GM19099 (cell line): Measurements from ENCODE around the gene PARVB.

Experiments
- POLR2A ChIP-seq: IDR thresholded peaks from 3 replicates; pipeline ENCODE4 v1.6.1; 2011; ENCODE audit warnings: low read depth; ENCODE audit not compliant: insufficient read length; ENCODE audit errors: extremely low read depth

The PARVB gene

DNA sequence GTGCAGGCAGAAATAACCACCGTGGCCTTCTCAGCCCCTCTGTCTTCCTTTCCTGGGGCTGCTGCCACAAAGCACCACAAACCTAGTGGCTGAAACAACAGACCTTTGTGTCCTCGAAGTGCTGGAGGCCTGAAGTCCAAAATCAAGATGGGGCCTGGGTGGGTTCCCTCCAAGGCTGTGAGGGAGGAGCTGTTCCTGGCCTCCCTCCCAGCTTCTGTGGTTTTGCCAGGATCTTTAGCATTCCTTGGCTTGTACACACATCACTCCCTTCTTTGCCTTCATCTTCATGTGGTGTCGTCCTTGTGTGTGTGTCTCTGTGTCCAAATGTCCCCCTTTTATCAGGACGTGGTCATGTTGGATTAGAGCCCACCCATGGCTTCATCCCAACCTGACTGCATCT is 127.6 kb downstream of the PARVB start:
- TF ChIP-seq POLR2A = no peak

DNA sequence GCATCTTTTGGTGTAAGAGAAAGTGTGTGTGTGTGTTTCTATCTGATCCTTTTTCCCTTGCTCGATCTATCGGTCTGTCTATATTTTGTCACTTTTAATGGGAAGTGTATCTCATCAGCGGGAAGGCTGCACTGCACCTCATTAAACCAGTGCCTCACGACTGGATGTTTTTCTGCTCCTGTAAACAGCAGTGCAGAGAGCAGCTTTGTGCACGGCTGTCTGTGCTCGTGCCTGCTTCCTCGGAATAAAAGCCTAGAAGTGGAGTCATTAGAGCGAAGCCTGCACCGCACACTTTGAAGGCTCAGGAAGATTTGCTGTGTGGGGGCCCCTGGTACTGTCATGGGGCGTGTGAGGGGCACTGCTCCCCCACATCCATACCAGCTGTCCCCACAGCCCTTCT is 129.6 kb downstream of the PARVB start:
- no peak for TF ChIP-seq POLR2A

DNA sequence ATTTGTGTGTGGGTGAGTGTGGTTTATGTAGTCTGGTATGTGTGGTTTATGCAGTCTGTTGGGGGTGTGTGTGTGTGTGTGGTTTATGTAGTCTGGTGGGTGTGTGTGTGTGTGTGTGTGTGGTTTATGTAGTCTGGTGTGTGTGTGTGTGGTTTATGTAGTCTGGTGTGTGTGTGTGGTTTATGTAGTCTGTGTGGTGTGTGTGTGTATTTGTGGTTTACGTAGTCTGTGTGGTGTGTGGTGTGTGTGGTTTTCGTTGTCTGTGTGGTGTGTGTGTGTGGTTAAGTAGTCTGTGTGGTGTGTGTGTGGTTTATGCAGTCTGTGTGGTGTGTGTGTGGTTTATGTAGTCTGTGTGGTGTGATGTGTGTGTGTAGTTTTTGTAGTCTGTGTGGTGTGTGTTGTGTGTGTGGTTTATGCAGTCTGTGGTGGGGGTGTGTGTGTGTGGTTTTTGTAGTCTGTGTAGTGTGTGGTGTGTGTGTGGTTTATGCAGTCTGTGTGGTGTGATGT is 130.4 kb downstream of the PARVB start:
- no peak for TF ChIP-seq POLR2A

DNA sequence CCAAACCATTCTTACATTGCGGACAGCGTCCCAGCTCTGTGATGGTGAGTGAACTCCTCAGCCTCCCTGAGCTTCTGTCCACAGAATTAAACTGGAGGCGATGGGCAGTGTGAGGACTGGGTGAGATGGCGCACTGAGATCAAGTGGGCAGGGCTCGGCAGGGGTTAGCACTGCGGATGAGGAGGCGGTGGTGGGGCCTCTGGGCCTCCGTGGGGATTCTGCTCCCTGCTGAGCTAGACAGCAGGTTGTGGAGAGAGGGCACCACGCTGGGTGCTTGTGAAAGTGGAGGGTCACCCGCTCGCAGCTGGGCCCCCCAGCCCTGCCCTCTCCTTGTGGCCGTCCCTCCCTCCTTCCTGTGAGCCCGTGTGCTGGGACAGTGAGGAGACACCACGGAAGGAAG is 131.0 kb downstream of the PARVB start:
- TF ChIP-seq POLR2A = no peak

DNA sequence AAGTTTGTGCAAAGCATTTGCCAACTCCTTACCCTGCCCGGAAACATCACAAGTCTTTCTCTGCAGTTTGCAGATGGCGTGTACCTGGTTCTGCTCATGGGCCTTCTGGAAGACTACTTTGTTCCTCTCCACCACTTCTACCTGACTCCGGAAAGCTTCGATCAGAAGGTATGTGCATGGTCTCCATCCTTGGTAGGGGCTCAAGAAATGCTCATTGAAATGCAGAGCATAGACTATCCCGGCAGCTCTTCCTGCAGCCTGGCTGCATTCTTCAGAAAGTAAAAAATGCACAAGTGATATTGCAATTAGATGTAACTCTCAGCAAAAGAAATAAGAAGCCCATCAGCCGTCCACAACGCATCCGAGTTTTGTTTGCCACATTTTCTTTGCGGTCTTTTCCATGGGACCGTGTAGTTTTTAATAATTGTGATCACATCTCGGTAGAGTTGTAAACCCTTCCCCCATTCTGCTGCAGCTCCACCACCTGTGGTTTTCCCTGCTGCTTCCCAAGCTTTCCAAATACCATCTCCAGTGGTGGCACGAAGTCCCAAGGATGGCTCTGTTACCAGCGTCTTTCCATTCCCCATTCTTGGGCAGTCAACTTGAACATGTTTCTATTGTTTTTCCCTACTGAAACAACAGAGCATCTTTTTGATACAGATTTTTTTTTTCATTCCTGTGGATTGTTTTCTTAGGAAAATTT is 134.0 kb downstream of the PARVB start:
- TF ChIP-seq POLR2A = no peak

DNA sequence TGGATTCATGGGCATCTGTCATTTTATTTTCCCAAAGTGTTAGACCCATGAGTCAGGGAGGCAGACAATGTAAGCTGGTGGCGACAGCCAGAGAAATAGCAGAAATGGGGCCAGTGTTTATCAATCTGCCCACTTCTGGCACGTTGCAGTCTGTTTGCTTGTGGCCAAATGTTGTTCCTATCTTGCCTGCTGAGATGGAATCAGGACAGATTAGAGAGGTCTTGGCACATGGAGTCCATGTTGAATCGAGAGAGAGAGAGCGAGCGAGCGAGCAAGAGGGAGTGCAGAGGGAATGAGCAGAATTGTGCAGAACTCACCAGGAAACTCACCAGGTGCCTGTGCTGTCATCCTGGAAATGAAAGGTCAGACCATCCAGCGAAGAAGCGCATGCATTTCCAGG is 134.7 kb downstream of the PARVB start:
- no peak for TF ChIP-seq POLR2A

DNA sequence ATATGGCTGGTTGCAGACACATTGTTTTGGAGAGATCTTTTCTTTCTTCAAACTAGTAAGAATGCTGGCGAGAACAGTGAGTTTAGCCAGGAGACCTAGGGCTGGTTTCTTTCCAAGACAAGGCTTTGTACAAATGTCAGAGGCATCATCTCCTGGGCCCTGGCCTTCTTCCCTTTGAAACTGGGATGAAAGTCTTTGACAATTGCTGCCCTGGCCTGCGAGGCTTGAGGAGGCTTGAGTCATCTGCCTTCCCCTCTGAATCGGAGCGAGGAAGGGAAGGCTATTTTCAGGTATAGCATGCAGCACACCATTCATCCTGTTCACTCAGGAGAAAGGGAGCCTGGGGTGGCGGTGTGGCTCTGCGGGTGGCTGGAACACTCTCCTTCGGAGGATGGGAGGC is 135.1 kb downstream of the PARVB start:
- TF ChIP-seq POLR2A = no peak

DNA sequence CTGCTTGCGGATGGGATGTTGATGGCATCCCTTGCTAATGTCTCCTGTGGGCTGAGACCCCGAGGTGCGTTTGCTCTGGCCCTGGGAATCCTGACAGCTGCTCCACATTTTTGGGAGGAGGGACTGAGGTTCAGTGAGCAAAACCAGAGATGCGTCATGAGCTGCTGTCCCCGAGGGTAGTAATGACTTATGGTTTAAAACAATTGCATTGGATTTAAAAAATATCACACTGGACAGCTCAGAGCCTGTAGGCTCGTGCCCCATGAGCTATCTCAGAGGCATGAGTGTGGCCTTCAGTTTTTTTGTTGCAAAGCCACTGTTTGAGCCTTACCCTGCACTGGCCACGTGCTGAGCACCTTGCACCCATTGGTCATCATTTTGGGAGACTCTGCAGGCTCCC is 135.7 kb downstream of the PARVB start:
- no peak for TF ChIP-seq POLR2A

DNA sequence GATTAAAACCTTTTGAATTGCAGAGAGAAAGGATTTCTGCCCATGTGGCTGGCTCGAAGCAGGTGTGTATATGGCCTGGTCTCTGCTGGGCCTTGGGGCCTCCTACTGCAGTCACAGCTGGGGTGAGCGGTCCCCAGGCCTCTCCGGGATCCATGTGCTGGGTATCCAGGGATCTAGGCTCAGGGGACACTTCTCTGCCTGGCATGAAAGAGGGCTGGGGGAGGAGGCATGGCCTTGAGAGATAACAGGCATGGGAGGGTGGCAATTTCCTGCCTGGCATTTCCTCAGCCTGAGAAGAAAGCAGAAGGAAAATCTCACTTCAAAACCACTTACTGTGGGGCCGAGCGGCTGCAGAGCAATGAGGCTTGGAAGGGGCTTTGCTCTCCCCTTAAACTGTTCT is 136.3 kb downstream of the PARVB start:
- TF ChIP-seq POLR2A = no peak

DNA sequence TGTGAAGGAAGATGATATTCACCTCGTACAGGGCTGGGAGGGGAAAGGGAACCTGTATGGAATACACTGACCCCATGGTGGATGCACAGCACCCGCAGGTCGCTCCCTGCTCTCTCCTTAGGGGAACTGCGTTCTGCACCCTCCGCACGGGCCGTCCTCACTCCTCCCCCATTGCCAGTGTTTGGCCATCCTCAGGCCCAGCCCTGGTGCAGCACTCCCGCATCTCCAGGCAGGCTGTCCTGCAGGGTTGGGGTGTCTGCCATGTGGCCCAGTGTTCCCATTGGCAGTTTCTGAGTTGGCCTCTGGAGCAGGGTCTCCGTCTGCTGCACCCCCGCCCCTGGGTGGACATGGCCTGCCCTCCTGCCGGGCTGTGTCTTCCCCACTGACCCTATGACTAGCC is 137.6 kb downstream of the PARVB start:
- TF ChIP-seq POLR2A = no peak

DNA sequence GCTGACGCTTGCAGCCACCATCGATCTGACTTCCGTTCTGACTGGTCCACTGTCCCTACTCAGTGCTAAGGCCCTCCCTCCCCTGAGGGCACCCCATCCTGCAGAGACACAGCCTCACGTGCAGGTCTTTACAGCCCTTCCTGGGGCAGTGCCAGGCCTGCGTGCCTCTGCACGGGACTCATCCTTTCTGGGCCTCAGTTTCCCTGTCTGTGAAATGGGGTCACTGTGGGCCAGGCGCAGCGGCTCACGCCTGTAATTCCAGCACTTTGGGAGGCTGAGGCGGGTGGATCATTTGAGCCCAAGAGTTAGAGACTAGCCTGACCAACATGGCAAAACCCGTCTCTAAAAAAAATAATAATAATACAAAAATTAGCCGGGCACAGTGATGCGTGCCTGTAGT is 138.9 kb downstream of the PARVB start:
- TF ChIP-seq POLR2A = no peak

DNA sequence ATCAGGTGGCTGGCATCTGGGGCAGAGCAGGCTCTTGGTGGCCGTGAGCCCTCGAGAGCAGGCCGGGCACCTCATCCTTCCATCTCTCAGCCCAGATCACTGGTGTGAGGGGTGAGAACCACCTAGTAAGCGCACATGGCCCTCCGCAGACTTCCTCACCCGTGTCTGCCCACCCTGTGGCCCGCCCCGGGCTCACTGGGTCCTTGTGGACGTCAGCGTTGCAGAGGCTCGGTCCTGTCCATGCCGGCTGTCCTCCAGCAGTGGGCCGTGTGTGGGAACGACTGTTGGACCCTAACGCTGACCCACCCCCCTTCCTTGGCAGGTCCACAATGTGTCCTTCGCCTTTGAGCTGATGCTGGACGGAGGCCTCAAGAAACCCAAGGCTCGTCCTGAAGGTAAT is 139.4 kb downstream of the PARVB start:
- no peak for TF ChIP-seq POLR2A

DNA sequence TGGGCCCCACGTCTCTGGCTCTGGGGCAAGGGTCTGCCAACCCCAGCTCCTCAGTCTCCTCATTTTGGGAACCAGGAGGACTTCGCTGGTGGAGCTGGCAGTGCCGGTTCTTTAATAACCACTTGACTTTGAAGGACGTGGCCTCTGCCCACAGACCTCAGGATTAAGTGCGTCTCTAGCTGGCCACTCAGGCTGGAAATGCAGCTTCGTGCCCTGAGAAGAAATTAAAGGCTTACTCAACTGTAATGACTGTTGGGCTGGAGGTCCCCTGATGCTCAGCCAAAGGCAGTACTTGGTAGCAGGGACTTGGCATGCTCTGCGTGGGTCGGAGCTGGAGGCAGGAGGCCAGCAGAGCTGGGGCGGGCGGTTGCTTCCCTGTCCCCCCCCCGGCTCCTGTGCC is 139.9 kb downstream of the PARVB start:
- no peak for TF ChIP-seq POLR2A

DNA sequence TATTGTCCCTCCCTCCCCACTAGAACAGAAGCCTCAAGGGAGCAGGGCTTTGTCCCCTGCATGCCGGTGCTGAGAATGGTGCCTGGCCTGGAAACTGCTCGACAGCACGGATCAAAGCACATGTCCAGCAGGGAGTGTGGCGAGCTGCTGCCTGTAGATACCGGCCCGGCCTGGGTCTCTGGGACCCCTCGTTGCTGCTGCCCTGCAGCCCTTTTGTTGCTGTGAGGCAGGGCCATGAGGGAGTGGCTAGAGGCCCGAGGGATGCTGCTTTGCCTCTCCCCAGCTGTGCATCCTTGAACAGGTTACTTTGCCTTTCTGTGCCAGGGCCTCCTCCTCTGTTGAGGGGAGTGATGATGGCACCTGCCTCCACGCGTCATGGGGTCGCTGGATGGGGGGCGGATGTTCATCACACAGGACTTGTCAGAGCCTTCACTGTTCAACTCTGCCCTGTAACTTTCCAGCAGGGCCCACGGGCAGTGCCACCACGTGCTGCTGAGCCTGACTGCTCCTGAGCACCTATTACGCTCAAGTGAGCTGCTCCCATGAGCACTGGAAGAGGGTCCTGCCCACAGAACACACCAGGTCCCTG is 141.3 kb downstream of the PARVB start:
- TF ChIP-seq POLR2A = no peak

DNA sequence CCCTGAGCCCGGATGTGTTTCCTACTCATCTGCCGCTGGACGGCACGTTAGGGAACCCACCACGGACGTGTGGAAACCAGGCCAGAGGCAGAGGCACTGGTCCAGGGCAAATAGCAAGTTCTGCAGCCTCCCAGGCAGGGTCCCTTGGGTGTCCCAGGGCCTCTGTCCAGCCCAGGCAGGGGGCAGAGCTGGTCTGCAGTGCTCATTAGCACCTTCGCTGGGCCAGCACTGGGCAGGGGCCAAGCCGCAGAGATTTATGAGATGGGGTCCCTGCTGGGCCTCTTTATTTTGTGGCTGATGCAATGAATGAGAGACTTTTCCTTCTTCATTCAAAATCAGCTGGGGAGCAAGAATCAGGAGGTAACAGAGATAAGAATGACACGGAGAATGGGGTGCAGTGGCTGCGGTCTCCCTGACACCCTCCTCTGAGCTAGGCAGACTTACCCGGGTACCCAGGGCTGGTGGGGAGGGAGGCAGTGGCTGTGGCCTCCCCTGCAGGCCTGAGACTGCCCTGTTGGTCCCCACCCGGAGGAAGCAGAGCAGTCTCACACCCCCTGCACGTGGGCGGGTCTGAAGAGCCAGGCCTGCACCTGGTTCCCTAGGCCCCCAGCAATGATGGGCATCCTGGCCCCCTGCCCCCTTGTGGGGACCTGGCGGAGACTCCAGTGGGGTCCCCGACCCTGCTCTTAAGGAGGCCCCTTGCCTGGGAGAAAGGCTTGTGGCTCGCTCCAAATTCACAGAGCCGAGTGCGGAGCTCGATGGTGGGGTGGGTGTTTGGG is 142.6 kb downstream of the PARVB start:
- no peak for TF ChIP-seq POLR2A

DNA sequence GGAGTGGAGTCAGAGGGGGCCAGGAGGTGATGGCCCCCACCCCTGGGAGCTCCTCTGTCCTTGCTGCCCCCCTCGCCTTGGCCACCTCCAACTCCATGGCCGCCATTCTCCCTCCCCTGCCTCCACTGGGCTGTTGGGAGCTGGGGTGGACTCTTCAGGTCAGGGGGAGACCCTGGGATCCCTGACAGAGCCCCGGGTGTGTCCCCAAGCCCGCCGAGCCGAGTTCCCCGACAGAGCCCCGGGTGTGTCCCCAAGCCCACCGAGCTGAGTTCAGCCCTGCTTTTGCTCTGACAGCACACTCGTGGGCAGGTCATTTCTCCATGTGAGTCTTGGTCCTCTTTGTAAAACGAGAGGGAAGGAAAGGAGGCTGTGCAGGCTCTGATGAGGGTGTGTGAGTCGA is 143.4 kb downstream of the PARVB start:
- no peak for TF ChIP-seq POLR2A
